Keratinocyte (primary cell): ENCODE measurements around the gene GPR15. TPM values are rescaled to one million over a fixed set of nuclear protein-coding genes. Genes with fewer than 3 reads are reported as not detected.

Experiments used
- DNase-seq: peaks from one replicate; pipeline ENCODE4 v3.0.0-alpha.2; 2011; ENCODE audit warnings: low read depth, missing footprints, low spot score
- FAIRE-seq: peaks from 2 replicates; lab custom pipeline; 2011; peaks lifted over from hg19 to GRCh38; lab: Jason Lieb, UNC
- H2AFZ ChIP-seq: 2 replicates; pipeline ENCODE4 v1.6.0; 2012; ENCODE audit warnings: low read length, control low read depth, inconsistent platforms; ENCODE audit not compliant: control insufficient read depth
- H3K27ac ChIP-seq: 2 replicates; pipeline ENCODE4 v1.5.1; 2011; ENCODE audit warnings: low read length; ENCODE audit not compliant: control insufficient read depth, insufficient read depth
- H3K27me3 ChIP-seq: 3 replicates; pipeline ENCODE4 v1.6.0; 2011; ENCODE audit warnings: low read length; ENCODE audit not compliant: control insufficient read depth, insufficient read depth; ENCODE audit errors: extremely low read depth
- H3K36me3 ChIP-seq, 2 experiments: 2 replicates in 1 of 2; 3 replicates in 1 of 2; pipeline ENCODE4 v1.5.1; 2011; ENCODE audit warnings: low read length in 2 of 2, mild to moderate bottlenecking in 1 of 2; ENCODE audit not compliant: control insufficient read depth in 2 of 2, insufficient read depth in 2 of 2; ENCODE audit errors: extremely low read depth in 1 of 2
- H3K4me1 ChIP-seq: 3 replicates; pipeline ENCODE4 v1.5.1; 2011; ENCODE audit warnings: low read length; ENCODE audit not compliant: control insufficient read depth, insufficient read depth; ENCODE audit errors: extremely low read depth
- H3K4me2 ChIP-seq: 3 replicates; pipeline ENCODE4 v1.6.0; 2011; ENCODE audit warnings: low read depth, low read length; ENCODE audit not compliant: control insufficient read depth, insufficient read depth; ENCODE audit errors: extremely low read depth
- H3K4me3 ChIP-seq, 3 experiments: fragments of 200-600 bp in 1 of 3; sonication (generic) in 1 of 3; 2 replicates in 2 of 3; 3 replicates in 1 of 3; pipeline ENCODE4 v1.5.1; 2011 to 2016; ENCODE audit warnings: low read length in 3 of 3, mild to moderate bottlenecking in 3 of 3, control low read depth in 2 of 3, inconsistent platforms in 1 of 3, low read depth in 1 of 3, mixed read lengths in 1 of 3, mixed run types in 1 of 3, moderate library complexity in 1 of 3; ENCODE audit not compliant: control insufficient read depth in 2 of 3, insufficient read depth in 2 of 3; ENCODE audit errors: extremely low read depth in 1 of 3
- H3K79me2 ChIP-seq: 2 replicates; pipeline ENCODE4 v1.6.0; 2012; ENCODE audit warnings: low read length; ENCODE audit not compliant: control insufficient read depth, insufficient read depth
- H3K9ac ChIP-seq: 3 replicates; pipeline ENCODE4 v1.6.0; 2011; ENCODE audit warnings: low read length; ENCODE audit not compliant: control insufficient read depth, insufficient read depth; ENCODE audit errors: extremely low read depth
- H3K9me1 ChIP-seq: 3 replicates; pipeline ENCODE4 v1.6.0; 2011; ENCODE audit warnings: low read length; ENCODE audit not compliant: control insufficient read depth, insufficient read depth; ENCODE audit errors: extremely low read depth
- H3K9me3 ChIP-seq: 2 replicates; pipeline ENCODE4 v1.5.1; 2012; ENCODE audit warnings: low read depth, low read length; ENCODE audit not compliant: control insufficient read depth
- H4K20me1 ChIP-seq: 3 replicates; pipeline ENCODE4 v1.6.0; 2011; ENCODE audit warnings: low read length; ENCODE audit not compliant: control insufficient read depth, insufficient read depth; ENCODE audit errors: extremely low read depth
- EZH2 ChIP-seq: IDR thresholded peaks from one replicate; pipeline ENCODE4 v1.6.1; 2012; ENCODE audit warnings: inconsistent platforms, mild to moderate bottlenecking, low read length, moderate library complexity
- dilution Hi-C: fragments of 300-500 bp; cut with MboI; formaldehyde crosslinking; loops from one replicate; pipeline ENCODE4 v1.7.0; 2020; ENCODE audit warnings: low sequenced_read_pairs; ENCODE audit not compliant: extremely low pct_ligation_motif_present
- polyA plus RNA-seq, 5 experiments: library from polyadenylated mRNA; depleted of rRNA in 3 of 5; stranded (reverse) in 3 of 5; stranded (forward) in 1 of 5; unstranded in 1 of 5; fragments of >200 nt; gene quantifications; 1 replicate in 1 of 5; 2 replicates in 3 of 5; 3 replicates in 1 of 5; pipeline versions ENCODE4 v1.2.1 to v1.2.3, GENCODE V29; 2011 to 2012; ENCODE audit warnings: missing spikeins in 2 of 5, low read depth in 1 of 5, low replicate concordance in 1 of 5
- small RNA-seq, 3 experiments: library from RNA; depleted of rRNA; stranded (forward); fragments of <200 nt; gene quantifications; one replicate each; pipeline ENCODE3, GENCODE V24; 2012; ENCODE audit warnings: low read depth in 3 of 3, low replicate concordance in 1 of 3; ENCODE audit not compliant: insufficient read length in 3 of 3
- TF ChIP-seq, protein P1 (sequence below), 3 experiments: IDR thresholded peaks in 1 of 3; conservative IDR thresholded peaks in 1 of 3; optimal IDR thresholded peaks in 1 of 3; 2 replicates in 2 of 3; 3 replicates in 1 of 3; pipeline versions ENCODE3 to v1.5.1; 2011; ENCODE audit warnings: low read length in 3 of 3, mild to moderate bottlenecking in 3 of 3, moderate library complexity in 2 of 3, control low read depth in 1 of 3, inconsistent platforms in 1 of 3; ENCODE audit not compliant: insufficient read depth in 2 of 3; ENCODE audit errors: extremely low read depth in 1 of 3

GPR15 gene
- polyA plus RNA-seq, 1 donor (not counting 4 experiments of a cell fraction or from before 2014, with no cell fraction given) = not detected

DNA sequence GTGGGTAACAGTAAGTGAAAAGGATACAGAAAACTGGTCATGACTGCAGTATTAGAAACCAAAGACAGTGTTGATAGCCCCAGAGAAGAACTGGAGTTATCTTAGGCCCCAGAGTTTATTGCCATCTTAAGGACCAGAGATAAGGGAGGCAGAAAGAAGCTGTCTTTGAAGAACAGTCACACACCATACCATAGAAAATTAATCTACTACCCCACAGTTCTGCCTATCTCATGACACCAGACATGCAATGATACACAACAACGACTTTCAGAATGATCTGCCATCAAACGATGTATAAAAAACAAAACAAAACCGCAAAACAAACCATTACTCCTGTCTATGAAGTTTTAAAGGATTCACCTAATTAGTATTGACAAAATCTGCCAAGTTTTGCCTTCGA, 52.0 kb downstream of the GPR15 start:
- Histone ChIP-seq H3K79me2 (no peaks in the 10 kb centered on the region), H2AFZ (no peak overlapping the region), H3K27me3 (no peaks in the 10 kb centered on the region), H3K9me3 (no peaks in the 10 kb centered on the region), H3K27ac (no peak overlapping the region), H3K9me1 (no peaks in the 10 kb centered on the region), H4K20me1 (no peaks in the 10 kb centered on the region), H3K4me3 (no peak overlapping the region), H3K4me2 (no peak overlapping the region), H3K4me1 (no peaks in the 10 kb centered on the region), H3K36me3 (peaks cover 3 to 4% of the 10 kb centered on the region in 2 experiments), H3K9ac (no peak overlapping the region)
- dilution Hi-C loops = no loop called here
- FAIRE-seq = no peak
- DNase-seq = no peak
- no peak for TF ChIP-seq EZH2
- TF ChIP-seq, protein P1, sequence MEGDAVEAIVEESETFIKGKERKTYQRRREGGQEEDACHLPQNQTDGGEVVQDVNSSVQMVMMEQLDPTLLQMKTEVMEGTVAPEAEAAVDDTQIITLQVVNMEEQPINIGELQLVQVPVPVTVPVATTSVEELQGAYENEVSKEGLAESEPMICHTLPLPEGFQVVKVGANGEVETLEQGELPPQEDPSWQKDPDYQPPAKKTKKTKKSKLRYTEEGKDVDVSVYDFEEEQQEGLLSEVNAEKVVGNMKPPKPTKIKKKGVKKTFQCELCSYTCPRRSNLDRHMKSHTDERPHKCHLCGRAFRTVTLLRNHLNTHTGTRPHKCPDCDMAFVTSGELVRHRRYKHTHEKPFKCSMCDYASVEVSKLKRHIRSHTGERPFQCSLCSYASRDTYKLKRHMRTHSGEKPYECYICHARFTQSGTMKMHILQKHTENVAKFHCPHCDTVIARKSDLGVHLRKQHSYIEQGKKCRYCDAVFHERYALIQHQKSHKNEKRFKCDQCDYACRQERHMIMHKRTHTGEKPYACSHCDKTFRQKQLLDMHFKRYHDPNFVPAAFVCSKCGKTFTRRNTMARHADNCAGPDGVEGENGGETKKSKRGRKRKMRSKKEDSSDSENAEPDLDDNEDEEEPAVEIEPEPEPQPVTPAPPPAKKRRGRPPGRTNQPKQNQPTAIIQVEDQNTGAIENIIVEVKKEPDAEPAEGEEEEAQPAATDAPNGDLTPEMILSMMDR (optimal IDR thresholded peaks at IDR 0.05 in 1 of 3, IDR thresholded peaks at IDR 0.05 in 1 of 3, conservative IDR thresholded peaks at IDR 0.05 in 1 of 3; ENCODE audit: extremely low read depth in 1 of 3, insufficient read depth in 2 of 3, low read length in 3 of 3) = no peak

Small RNAs within 50 kb of the gene (small RNA-seq; reads per million reads assigned to genes)
- gene RPL38P4 = 0 reads per million in 3 experiments

Other genes with a start within 250 kb of the GPR15 start
- gene OR5H2, start 249.5 kb upstream of the GPR15 start, polyA plus RNA-seq = not detected in 3 replicates
- not detected in 3 replicates for gene OR5K4, start 178.1 kb upstream of the GPR15 start, polyA plus RNA-seq
- not detected in 3 replicates for gene OR5K3, start 141.3 kb upstream of the GPR15 start, polyA plus RNA-seq
- not detected in 3 replicates for gene OR5K1, start 68.8 kb upstream of the GPR15 start, polyA plus RNA-seq
- not detected in 3 replicates for gene OR5K2, start 34.3 kb upstream of the GPR15 start, polyA plus RNA-seq
- gene CLDND1, start 9.1 kb upstream of the GPR15 start, polyA plus RNA-seq = 92.0 to 137 TPM (median 126 TPM) in 3 replicates
- gene CPOX, start 61.6 kb downstream of the GPR15 start, polyA plus RNA-seq = 19.2 to 29.4 TPM (median 21.0 TPM) in 3 replicates
- 1.8 to 5.3 TPM (median 4.0 TPM) in 3 replicates for gene ST3GAL6, start 231.4 kb downstream of the GPR15 start, polyA plus RNA-seq